ENCODE results near the gene VTI1A.

GRCh38 chr10:112832959-112833358, 385.9 kb downstream of the VTI1A start:
- TF ChIP-seq, protein P1, sequence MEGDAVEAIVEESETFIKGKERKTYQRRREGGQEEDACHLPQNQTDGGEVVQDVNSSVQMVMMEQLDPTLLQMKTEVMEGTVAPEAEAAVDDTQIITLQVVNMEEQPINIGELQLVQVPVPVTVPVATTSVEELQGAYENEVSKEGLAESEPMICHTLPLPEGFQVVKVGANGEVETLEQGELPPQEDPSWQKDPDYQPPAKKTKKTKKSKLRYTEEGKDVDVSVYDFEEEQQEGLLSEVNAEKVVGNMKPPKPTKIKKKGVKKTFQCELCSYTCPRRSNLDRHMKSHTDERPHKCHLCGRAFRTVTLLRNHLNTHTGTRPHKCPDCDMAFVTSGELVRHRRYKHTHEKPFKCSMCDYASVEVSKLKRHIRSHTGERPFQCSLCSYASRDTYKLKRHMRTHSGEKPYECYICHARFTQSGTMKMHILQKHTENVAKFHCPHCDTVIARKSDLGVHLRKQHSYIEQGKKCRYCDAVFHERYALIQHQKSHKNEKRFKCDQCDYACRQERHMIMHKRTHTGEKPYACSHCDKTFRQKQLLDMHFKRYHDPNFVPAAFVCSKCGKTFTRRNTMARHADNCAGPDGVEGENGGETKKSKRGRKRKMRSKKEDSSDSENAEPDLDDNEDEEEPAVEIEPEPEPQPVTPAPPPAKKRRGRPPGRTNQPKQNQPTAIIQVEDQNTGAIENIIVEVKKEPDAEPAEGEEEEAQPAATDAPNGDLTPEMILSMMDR (conservative IDR thresholded peaks at IDR 0.05 in 1 of 2, IDR thresholded peaks at IDR 0.05 in 1 of 2; ENCODE audit: extremely low read depth in 1 of 2, insufficient read depth in 1 of 2, low read depth in 1 of 2, low read length in 2 of 2) = no peak
- no peak for TF ChIP-seq EZH2 (IDR thresholded peaks at IDR 0.05; ENCODE audit: borderline replicate concordance, low read length)
